ENCODE measurements around the gene ZNF778. TPM values are rescaled to one million over a fixed set of nuclear protein-coding genes. Genes with fewer than 3 reads are reported as not detected.

ZNF778 gene
- total and polyA plus RNA-seq, 2 of the 8 experiments (the other 6 are each of a cell fraction or from before 2014, with no cell fraction given), result 9.5 to 21.9 TPM

DNA sequence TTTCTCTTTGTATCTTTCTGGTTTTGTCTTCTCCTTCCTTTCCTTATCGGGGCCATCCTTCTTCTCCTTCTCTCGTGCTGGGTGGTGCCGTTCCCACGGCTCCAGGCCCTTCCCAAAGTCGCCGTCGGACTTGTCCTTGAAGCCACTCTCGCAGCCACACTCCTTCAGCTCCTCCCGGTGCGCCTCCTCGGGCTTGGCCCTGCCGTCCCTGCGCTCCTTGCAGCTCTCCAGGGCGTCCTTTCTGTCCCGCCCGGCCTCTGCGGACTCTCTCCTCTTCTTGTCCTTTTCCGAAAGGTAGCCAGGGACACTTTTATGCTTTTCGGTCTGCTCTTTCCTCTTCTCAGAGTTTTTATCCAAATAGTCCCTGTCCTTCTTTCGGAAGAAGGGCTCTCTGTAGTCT is 65.9 kb downstream of the ZNF778 start (continued):
- TF ChIP-seq JUN (IDR thresholded peaks at IDR 0.05; ENCODE audit: low read depth, low read length) (no peak), KDM4A (IDR thresholded peaks at IDR 0.05; ENCODE audit: low read depth, low read length, severe bottlenecking) (no peak), SP2 (IDR thresholded peaks at IDR 0.05; ENCODE audit: low read length) (no peak), E2F6 (IDR thresholded peaks at IDR 0.05) (no peak)
